K562 (cell line): Measurements from ENCODE around the gene RAB1B. TPM values are rescaled to one million over a fixed set of nuclear protein-coding genes. Genes with fewer than 3 reads are reported as not detected.

Source experiments
- ATAC-seq: fragments of 200-7000 bp; cut with Tn5 transposase; 3 replicates; pipeline ENCODE4 v1.9.1; 2020; ENCODE audit warnings: moderate library complexity
- BruUV-seq: library from RNA; stranded (reverse); fragments of 400-500 nt; replicated peaks from 2 replicates; lab custom pipeline; 2021; lab: Mats Ljungman, UMichigan
- CTCF ChIA-PET: fragments of 300-600 bp; formaldehyde crosslinking; extraction: SDS; loops from one replicate; lab custom pipeline; 2021; ENCODE audit warnings: low intra/inter-chr PET ratio; lab: Yijun Ruan, JAX
- POLR2A ChIA-PET: fragments of 300-600, 350-650 bp; sonication (Branson Sonifier 250); formaldehyde crosslinking; extraction: SDS; loops from one replicate; lab custom pipeline; 2021; ENCODE audit warnings: antibody characterized with exemption, inconsistent platforms; lab: Yijun Ruan, JAX
- DNase-seq, 4 experiments: peaks; one replicate each; pipeline versions ENCODE4 v3.0.0 to v3.0.0-alpha.2; 2011 to 2018; ENCODE audit warnings: low spot score in 3 of 4, mixed read lengths in 3 of 4; ENCODE audit errors: extremely low read depth in 1 of 4
- FAIRE-seq: peaks from 2 replicates; lab custom pipeline; 2011; peaks lifted over from hg19 to GRCh38; lab: Jason Lieb, UNC
- H2AFZ ChIP-seq: 2 replicates; pipeline ENCODE4 v1.6.0; 2011; ENCODE audit warnings: low read depth, low read length, control low read depth, inconsistent platforms
- H3K27ac ChIP-seq: fragments of 200-600 bp; 3 replicates; pipeline ENCODE4 v1.8.0; 2011; ENCODE audit warnings: low read depth, mild to moderate bottlenecking, control low read depth, inconsistent platforms, low read length, moderate library complexity, mixed read lengths; ENCODE audit errors: extremely low read depth
- H3K27me3 ChIP-seq, 2 experiments: fragments of 300-600 bp in 1 of 2; 2 replicates in 1 of 2; 3 replicates in 1 of 2; pipeline versions ENCODE4 v1.6.0 to v1.8.0; 2011; ENCODE audit warnings: inconsistent platforms in 2 of 2, low read length in 2 of 2, mild to moderate bottlenecking in 1 of 2, mixed read lengths in 1 of 2, moderate library complexity in 1 of 2; ENCODE audit not compliant: control insufficient read depth in 2 of 2, insufficient read depth in 2 of 2
- H3K36me3 ChIP-seq: fragments of 300-600 bp; 3 replicates; pipeline ENCODE4 v1.8.0; 2011; ENCODE audit warnings: mild to moderate bottlenecking, low read length, inconsistent platforms; ENCODE audit not compliant: control insufficient read depth, insufficient read depth
- H3K4me1 ChIP-seq, 2 experiments: fragments of 200-600 bp in 1 of 2; replicated peaks in 1 of 2; 2 replicates in 1 of 2; 3 replicates in 1 of 2; pipeline versions ENCODE4 v1.5.1 to v1.8.0; 2011; ENCODE audit warnings: inconsistent platforms in 2 of 2, low read length in 2 of 2, mild to moderate bottlenecking in 1 of 2, mixed read lengths in 1 of 2, moderate library complexity in 1 of 2; ENCODE audit not compliant: control insufficient read depth in 2 of 2, insufficient read depth in 2 of 2
- H3K4me2 ChIP-seq: 2 replicates; pipeline ENCODE4 v1.6.1; 2011; ENCODE audit warnings: low read length, control low read depth, inconsistent platforms, mixed read lengths; ENCODE audit not compliant: insufficient read depth
- H3K4me3 ChIP-seq: fragments of 200-600 bp; sonication (generic), shearing (Covaris generic); 2 replicates; pipeline ENCODE4 v1.5.1; 2016; ENCODE audit warnings: control low read depth, inconsistent platforms
- H3K79me2 ChIP-seq: fragments of 200-600 bp; 3 replicates; pipeline ENCODE4 v1.8.0; 2011; ENCODE audit warnings: low read length, inconsistent platforms; ENCODE audit not compliant: control insufficient read depth, insufficient read depth
- H3K9ac ChIP-seq, 2 experiments: 2 replicates each; pipeline versions ENCODE4 v1.6.0 to v1.6.1; 2011; ENCODE audit warnings: low read depth in 2 of 2, low read length in 2 of 2, control low read depth in 1 of 2, inconsistent platforms in 1 of 2, mild to moderate bottlenecking in 1 of 2, mixed read lengths in 1 of 2; ENCODE audit not compliant: insufficient read depth in 1 of 2
- H3K9me1 ChIP-seq: one replicate; pipeline ENCODE4 v1.6.0; 2011; ENCODE audit warnings: inconsistent platforms, mild to moderate bottlenecking, low read length, moderate library complexity; ENCODE audit not compliant: control insufficient read depth, insufficient read depth
- H3K9me3 ChIP-seq: replicated peaks from 2 replicates; pipeline ENCODE4 v1.5.1; 2011; ENCODE audit warnings: low read depth, low read length, inconsistent platforms; ENCODE audit not compliant: control insufficient read depth, insufficient read depth
- H4K20me1 ChIP-seq: replicated peaks from 2 replicates; pipeline ENCODE4 v1.6.1; 2011; ENCODE audit warnings: low read length, inconsistent platforms, mixed read lengths; ENCODE audit not compliant: control insufficient read depth, insufficient read depth
- ATF4 ChIP-seq: fragments of 450-650 bp; formaldehyde crosslinking; IDR thresholded peaks from 2 replicates; pipeline ENCODE4 v1.4.0; 2022; ENCODE audit warnings: mild to moderate bottlenecking, moderate library complexity
- CBX3 ChIP-seq, 2 experiments: IDR thresholded peaks; 1 replicate in 1 of 2; 2 replicates in 1 of 2; pipeline ENCODE4 v1.6.1; 2012; ENCODE audit warnings: inconsistent platforms in 2 of 2, low read length in 2 of 2, borderline replicate concordance in 1 of 2, control low read depth in 1 of 2
- CUX1 ChIP-seq: fragments of 200-800 bp; sonication (Bioruptor generic); IDR thresholded peaks from 2 replicates; pipeline ENCODE4 v1.6.1; 2016; ENCODE audit warnings: missing genetic modification characterization, missing compliant biosample characterization
- DIDO1 ChIP-seq: fragments of 450-650 bp; IDR thresholded peaks from 2 replicates; pipeline ENCODE4 v1.6.1; 2016; ENCODE audit warnings: low read depth, missing biosample characterization, missing genetic modification characterization
- DLX4 ChIP-seq: fragments of 250-450 bp; sonication (Bioruptor Pico); IDR thresholded peaks from 2 replicates; pipeline ENCODE4 v1.6.1; 2021; ENCODE audit warnings: mild to moderate bottlenecking
- HEY1 ChIP-seq: fragments of 250-450 bp; sonication (Bioruptor Pico); IDR thresholded peaks from 2 replicates; pipeline ENCODE4 v1.5.0; 2020; ENCODE audit warnings: mild to moderate bottlenecking, moderate library complexity, borderline replicate concordance
- NFE2L1 ChIP-seq: fragments of 450-650 bp; IDR thresholded peaks from 2 replicates; pipeline ENCODE4 v1.6.1; 2016; ENCODE audit warnings: missing genetic modification characterization, low read depth, mild to moderate bottlenecking, missing compliant biosample characterization, moderate library complexity, borderline replicate concordance
- PTRF ChIP-seq: fragments of 450-650 bp; IDR thresholded peaks from 2 replicates; pipeline ENCODE4 v1.6.1; 2016; ENCODE audit warnings: mild to moderate bottlenecking, missing genetic modification characterization, missing compliant biosample characterization
- RBM15 ChIP-seq: fragments of 200-400 bp; formaldehyde crosslinking; IDR thresholded peaks from 2 replicates; pipeline ENCODE4 v1.6.1; 2018; ENCODE audit warnings: mild to moderate bottlenecking, low read length, moderate library complexity; ENCODE audit not compliant: insufficient read depth
- SRSF1 ChIP-seq: fragments of 200-400 bp; formaldehyde crosslinking; IDR thresholded peaks from 2 replicates; pipeline ENCODE4 v1.6.1; 2017; ENCODE audit warnings: mild to moderate bottlenecking, low read depth, low read length, moderate library complexity
- TCF3 ChIP-seq: sonication (generic); formaldehyde crosslinking; IDR thresholded peaks from 2 replicates; pipeline ENCODE4 v1.4.0; 2020; ENCODE audit warnings: mild to moderate bottlenecking, missing genetic modification reagents
- WGBS: fragments of 100-300 bp; shearing (Covaris generic); methylation state at CpG from one replicate; pipeline ENCODE4 v1.1.6; 2016; ENCODE audit warnings: low coverage, mixed read lengths; ENCODE audit not compliant: insufficient coverage; ENCODE audit errors: missing lambda C conversion rate; 5-methylcytosine and 5-hydroxymethylcytosine counted together
- in situ Hi-C: fragments of 300-500 bp; cut with MboI; formaldehyde crosslinking; loops from 4 replicates; pipeline ENCODE4 v1.15.0; 2018; ENCODE audit warnings: inconsistent platforms, mixed read lengths
- intact Hi-C: fragments of 100-400 bp; cut with micrococcal nuclease; formaldehyde crosslinking; loops from 2 replicates; pipeline ENCODE4 v1.14.2; 2022
- polyA plus RNA-seq, 8 experiments: library from polyadenylated mRNA; depleted of rRNA in 4 of 8; stranded (reverse) in 5 of 8; unstranded in 3 of 8; fragments of >200 nt; fragmentation: Nextera tagmentation in 2 of 8; fragmentation: Illumina TruSeq in 1 of 8; extraction: Ambion mirVana in 2 of 8; extraction: Trizol in 1 of 8; gene quantifications; 2 replicates each; pipeline versions ENCODE4 v1.2.1 to v1.2.3, GENCODE V29; 2011 to 2014; ENCODE audit warnings: inconsistent platforms in 1 of 8, missing spikeins in 1 of 8
- total RNA-seq, 7 experiments: library from RNA; depleted of rRNA in 6 of 7; stranded (reverse); fragments of >200 nt in 6 of 7; fragmentation: Illumina TruSeq in 2 of 7; extraction: Trizol in 2 of 7; gene quantifications; 2 replicates each; pipeline versions ENCODE4 v1.2.1 to v1.2.3, GENCODE V29; 2011 to 2021; ENCODE audit warnings: low replicate concordance in 1 of 7

Gene RAB1B
- total and polyA plus RNA-seq, 9 of the 15 experiments (the other 6 are each of a cell fraction or from before 2014, with no cell fraction given), result 5.6 to 146 (median 98.6) TPM

- Histone ChIP-seq H3K36me3 (peaks cover 73% of the 10 kb centered on the region), H3K9me1 (no peaks in the 10 kb centered on the region), H3K27me3 (no peaks in the 10 kb centered on the region), H3K4me2 (no peak overlapping the region), H3K4me3 (no peak overlapping the region), H3K79me2 (peaks cover 12% of the 10 kb centered on the region), H3K27ac (no peak overlapping the region), H3K4me1 (peaks cover 2 to 40% of the 10 kb centered on the region in 2 experiments; a peak in 4 of 5 replicates), H4K20me1 (no peaks in the 10 kb centered on the region; the same call in 1 of the 2 replicates), H2AFZ (no peak overlapping the region), H3K9ac (no peak overlapping the region; a peak in 1 of 4 replicates), H3K9me3 (no peaks in the 10 kb centered on the region)
- intact Hi-C loops, result no loop called here
- no peak for DNase-seq
- ATAC-seq, result no peak
- in situ Hi-C loops, result no loop called here
- ChIA-PET CTCF (no interaction called here), POLR2A (interaction anchor here (0.6 to 1.7 kb wide), 3 partner anchors 8 to 158 kb away, joined by 3 to 4 read pairs (median 3); partner anchors contain the start of gene YIF1A)
- no peak for FAIRE-seq
- BruUV-seq, result no TSS peak
- 91% methylated on average over 4 of the region's 4 CpGs for WGBS
- TF ChIP-seq ATF4 (CRISPR knock-in tag) (no peak), SRSF1 (no peak), NFE2L1 (tag) (no peak), DIDO1 (no peak), RBM15 (no peak), TCF3 (CRISPR knock-in tag) (no peak), CBX3 (IDR thresholded peaks at IDR 0.05; ENCODE audit: borderline replicate concordance in 1 of 2, low read length in 2 of 2) (no peak), DLX4 (no peak), PTRF (tag) (no peak), HEY1 (CRISPR knock-in tag) (no peak), CUX1 (no peak)
Measured at GRCh38 chr11:66263231-66263630, 5.2 kb upstream of the RAB1B start.
